ENCODE results near the gene BCAS2.
"Not testable (repeated sequence)": the region's sequence is repeated elsewhere in the genome, so short reads cannot be mapped to it uniquely, and the experiment has no call there.

BCAS2 gene

GRCh38 chr1:114562978-114563510 lies 18.4 kb downstream of the BCAS2 start:
- H3K27ac ChIP-seq, H3K4me3 ChIP-seq: not testable (repeated sequence)

- no peak overlapping the region for H3K27ac ChIP-seq
Observed at GRCh38 chr1:114561333-114561732, 20.1 kb downstream of the BCAS2 start.

DNA sequence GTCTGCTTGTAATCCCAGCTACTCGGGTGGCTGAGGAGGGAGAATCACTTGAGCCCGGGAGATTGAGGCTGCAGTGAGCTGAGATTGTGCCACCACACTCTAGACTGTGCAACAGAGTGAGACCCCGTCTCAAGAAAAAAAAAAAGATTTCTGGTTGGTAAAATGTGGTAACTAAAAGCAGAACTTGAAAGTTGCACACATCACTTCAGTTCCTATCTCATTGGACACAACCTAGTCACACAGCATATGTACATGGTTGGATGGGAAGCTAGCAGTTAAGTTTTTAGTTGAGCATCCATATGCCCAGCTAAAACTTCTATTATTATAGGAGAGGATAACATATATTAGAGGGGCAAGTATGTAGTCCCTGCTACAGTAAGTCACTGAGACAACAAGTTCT lies 22.1 kb downstream of the BCAS2 start:
- Histone ChIP-seq H3K27ac (no peak overlapping the region), H3K4me3 (no peak overlapping the region)

More at GRCh38 chr1:114561333-114561732, 20.1 kb downstream of the BCAS2 start:
- no peak overlapping the region for H3K4me3 ChIP-seq

DNA sequence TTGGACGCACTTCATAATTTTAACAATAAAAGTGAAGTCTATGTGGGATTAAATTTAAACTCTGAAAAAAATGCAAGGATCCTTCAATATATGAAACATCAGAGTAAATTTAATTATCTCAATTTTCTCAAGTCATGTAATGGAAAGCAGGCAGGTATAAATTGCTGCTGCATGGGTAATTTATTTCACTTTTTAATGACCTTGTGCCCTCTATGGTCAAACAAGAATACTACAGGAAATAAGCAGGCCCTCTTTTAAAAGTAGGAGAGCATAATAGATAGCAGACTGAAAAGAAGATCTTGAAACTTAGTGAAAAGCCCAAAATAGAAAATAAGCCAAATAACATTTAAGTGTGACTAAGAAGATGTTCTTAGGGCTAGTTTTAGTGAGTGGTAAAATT lies 22.9 kb downstream of the BCAS2 start:
- no peak overlapping the region for H3K4me3 ChIP-seq
- no peak overlapping the region for H3K27ac ChIP-seq

DNA sequence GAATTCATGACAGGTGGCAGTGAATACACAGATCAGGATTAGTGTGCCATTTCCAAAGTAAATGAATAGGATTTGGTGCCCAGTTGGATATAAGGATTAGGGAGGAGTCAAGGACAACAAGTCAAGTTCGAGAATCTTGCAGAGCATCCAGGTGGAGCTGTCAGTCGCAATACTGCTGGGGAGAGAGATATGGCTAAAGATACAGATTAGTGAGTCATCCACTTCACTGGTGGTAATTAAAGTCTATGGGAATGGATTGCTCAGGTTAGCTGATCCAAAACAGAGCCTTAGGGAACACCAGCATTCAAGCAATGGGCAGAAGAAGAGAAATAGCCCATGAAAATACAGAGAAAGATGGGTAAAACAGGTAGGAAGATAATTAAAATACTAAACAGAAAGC lies 26.8 kb downstream of the BCAS2 start:
- H3K4me3 ChIP-seq, result no peak overlapping the region
- H3K27ac ChIP-seq, result no peak overlapping the region

GRCh38 chr1:114552106-114552639 lies 29.2 kb downstream of the BCAS2 start:
- H3K27ac ChIP-seq, result no peak overlapping the region
- no peak overlapping the region for H3K4me3 ChIP-seq

GRCh38 chr1:114551400-114551799 lies 30.0 kb downstream of the BCAS2 start:
- no peak overlapping the region for H3K27ac ChIP-seq
- H3K4me3 ChIP-seq, result no peak overlapping the region

GRCh38 chr1:114550336-114550735 lies 31.1 kb downstream of the BCAS2 start:
- no peak overlapping the region for H3K4me3 ChIP-seq
- H3K27ac ChIP-seq, result no peak overlapping the region

GRCh38 chr1:114549137-114549536 lies 32.3 kb downstream of the BCAS2 start:
- H3K27ac ChIP-seq, result no peak overlapping the region
- no peak overlapping the region for H3K4me3 ChIP-seq

- no peak overlapping the region for H3K4me3 ChIP-seq
- no peak overlapping the region for H3K27ac ChIP-seq
Observed at GRCh38 chr1:114547076-114547475, 34.3 kb downstream of the BCAS2 start.

DNA sequence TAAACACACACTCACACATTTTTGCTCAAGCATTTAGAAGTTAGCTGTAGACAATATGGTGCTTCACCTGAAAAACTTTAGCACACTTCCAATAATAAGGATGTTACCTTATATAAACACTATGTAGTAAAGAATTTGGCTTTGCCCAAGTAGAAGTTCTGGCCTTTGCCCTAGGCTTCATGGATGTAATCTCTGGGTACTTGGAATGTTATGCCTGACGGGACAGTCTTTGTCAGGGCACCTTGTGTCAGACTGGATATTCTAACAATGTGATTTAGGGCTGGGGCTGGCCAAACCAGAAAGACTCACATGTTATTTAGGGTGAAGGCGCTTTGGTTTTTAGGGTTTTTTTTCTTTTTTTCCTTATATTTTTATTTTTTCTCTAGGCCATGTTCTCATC lies 35.6 kb downstream of the BCAS2 start:
- no peak overlapping the region for H3K4me3 ChIP-seq
- H3K27ac ChIP-seq, result no peak overlapping the region

- no peak overlapping the region for H3K4me3 ChIP-seq
- H3K27ac ChIP-seq, result no peak overlapping the region
Observed at GRCh38 chr1:114545315-114545714, 36.1 kb downstream of the BCAS2 start.

DNA sequence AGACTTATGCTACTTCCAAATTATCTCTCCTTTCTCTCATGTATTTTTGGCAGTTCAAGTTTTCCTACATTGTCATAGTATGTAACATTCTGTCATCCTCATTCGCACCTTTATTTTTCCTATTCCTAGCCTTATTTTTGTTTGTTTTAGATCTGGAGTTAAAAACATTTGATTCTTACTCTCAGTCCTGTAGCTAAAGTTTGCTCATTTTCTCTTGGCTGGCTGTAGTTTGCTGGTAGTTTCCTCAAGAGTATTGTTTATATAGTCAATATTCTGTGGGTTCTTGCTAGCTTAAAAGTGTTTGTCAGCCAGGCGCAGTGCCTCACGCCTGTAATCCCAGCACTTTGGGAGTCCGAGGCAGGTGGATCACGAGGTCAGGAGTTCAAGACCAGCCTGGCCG lies 40.6 kb downstream of the BCAS2 start:
- no peak overlapping the region for H3K27ac ChIP-seq
- H3K4me3 ChIP-seq, result no peak overlapping the region

DNA sequence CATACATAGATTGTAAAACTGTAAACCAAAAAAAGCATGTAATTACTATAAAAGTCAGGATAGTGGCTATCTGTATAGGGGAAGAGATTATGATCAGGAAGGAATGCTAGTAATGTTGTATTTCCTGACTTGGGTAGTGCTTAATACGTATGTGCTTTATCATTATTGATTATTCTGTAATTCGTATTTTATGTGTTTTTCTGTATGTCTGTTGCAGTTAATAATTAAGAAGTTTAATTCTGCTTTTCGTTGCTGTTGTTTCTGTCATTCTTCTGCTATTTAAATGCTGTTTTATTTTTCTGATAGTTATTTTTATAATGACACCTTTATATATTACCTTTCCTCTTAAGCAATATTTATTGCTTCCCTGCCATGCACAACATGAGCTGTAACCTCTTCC lies 41.1 kb downstream of the BCAS2 start:
- H3K4me3 ChIP-seq, result no peak overlapping the region

GRCh38 chr1:114536043-114536442 lies 45.4 kb downstream of the BCAS2 start:
- Histone ChIP-seq H3K27ac (no peak overlapping the region), H3K4me3 (no peak overlapping the region)

More for the DNA sequence above, 41.1 kb downstream of the BCAS2 start:
- H3K27ac ChIP-seq, result no peak overlapping the region

GRCh38 chr1:114535401-114535800 lies 46.0 kb downstream of the BCAS2 start:
- Histone ChIP-seq H3K4me3 (no peak overlapping the region), H3K27ac (no peak overlapping the region)

- H3K4me3 ChIP-seq, result no peak overlapping the region
- H3K27ac ChIP-seq, result no peak overlapping the region
Observed at GRCh38 chr1:114531094-114531493, 50.3 kb downstream of the BCAS2 start.

GRCh38 chr1:114530224-114530623 lies 51.2 kb downstream of the BCAS2 start:
- H3K27ac ChIP-seq, result no peak overlapping the region

DNA sequence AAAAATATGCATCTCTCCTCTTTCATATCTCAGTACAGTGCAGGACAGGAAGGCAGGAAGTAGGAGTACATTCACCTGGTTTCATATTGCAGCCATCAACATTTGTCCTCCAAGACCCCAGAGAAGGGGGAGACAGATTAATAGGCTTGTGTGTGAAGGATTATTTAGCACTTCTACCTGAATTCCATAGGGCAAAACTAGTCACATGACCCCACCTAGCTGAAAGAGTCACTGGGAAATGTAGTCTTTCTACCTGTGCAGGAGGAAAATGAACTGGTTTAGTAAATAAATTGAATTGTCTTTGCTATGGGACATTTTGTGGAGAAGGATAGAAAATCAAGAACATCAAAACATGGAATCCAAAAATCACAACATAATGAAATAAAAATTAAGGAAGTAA lies 56.5 kb downstream of the BCAS2 start:
- Histone ChIP-seq H3K4me3 (no peak overlapping the region), H3K27ac (no peak overlapping the region)

More at GRCh38 chr1:114530224-114530623, 51.2 kb downstream of the BCAS2 start:
- H3K4me3 ChIP-seq, result no peak overlapping the region

GRCh38 chr1:114522264-114522575 lies 59.2 kb downstream of the BCAS2 start:
- Histone ChIP-seq H3K4me3 (no peak overlapping the region), H3K27ac (no peak overlapping the region)

DNA sequence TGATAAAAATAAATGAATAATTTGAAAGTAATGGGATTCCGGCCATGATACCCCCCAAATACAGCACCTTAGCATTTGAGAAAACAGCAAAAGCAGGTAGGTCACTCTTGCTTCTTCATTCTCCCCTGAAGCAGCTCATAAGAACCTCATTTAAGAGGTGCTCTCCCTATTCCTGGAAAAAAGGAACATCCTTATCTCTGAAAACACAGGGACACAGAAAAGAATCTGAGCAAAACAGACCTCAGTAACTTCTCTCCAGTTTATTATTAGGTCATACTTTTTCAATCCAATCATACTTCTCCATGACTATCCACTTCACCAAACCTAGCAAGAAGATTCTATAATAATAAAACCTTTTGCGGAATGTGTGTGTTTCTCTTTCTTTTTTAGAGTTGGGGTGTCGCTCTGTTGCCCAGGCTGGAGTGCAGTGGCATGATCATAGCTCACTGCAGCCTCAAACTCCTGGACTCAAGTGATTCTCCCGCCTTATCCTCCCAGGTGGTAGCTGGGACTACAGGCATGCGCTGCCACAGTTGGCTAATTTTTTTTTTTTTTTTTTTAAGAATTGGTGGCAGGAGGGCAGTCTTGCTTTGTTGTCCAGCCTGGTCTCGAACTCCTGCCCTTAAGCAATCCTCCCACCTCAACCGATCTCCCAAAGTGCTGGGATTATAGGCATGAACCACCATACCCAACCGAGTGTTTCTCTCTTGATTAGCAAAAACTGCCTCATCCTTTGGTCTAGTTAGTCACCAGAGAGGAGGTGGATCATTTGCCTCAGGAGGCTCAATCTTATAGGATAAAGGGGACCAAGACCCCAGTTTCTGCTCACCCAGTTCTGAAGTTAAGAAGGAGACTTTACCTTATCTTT lies 59.8 kb downstream of the BCAS2 start:
- H3K27ac ChIP-seq, result no peak overlapping the region
- no peak overlapping the region for H3K4me3 ChIP-seq
